Neural crest cell (in vitro differentiated cells): ENCODE data around the gene ADK. TPM values are rescaled to one million over a fixed set of nuclear protein-coding genes. Genes with fewer than 3 reads are reported as not detected.
"Not testable (repeated sequence)": the region's sequence is repeated elsewhere in the genome, so short reads cannot be mapped to it uniquely, and the experiment has no call there.

Experiments used
- DNase-seq: peaks from one replicate; pipeline ENCODE4 v3.0.0; 2021; ENCODE audit warnings: low read depth, mixed read lengths, low spot score
- H3K27ac Mint-ChIP-seq: one replicate; pipeline ENCODE4 v1.8.0; 2021; ENCODE audit warnings: mild to moderate bottlenecking, mixed read lengths; ENCODE audit not compliant: unreplicated experiment
- H3K27me3 Mint-ChIP-seq: 2 replicates; pipeline ENCODE4 v1.8.0; 2021; ENCODE audit warnings: low read depth, mild to moderate bottlenecking, mixed read lengths
- H3K36me3 Mint-ChIP-seq: 2 replicates; pipeline ENCODE4 v1.8.0; 2021; ENCODE audit warnings: low read depth, mild to moderate bottlenecking, mixed read lengths
- H3K4me1 Mint-ChIP-seq: 2 replicates; pipeline ENCODE4 v1.8.0; 2021; ENCODE audit warnings: mixed read lengths
- H3K4me3 Mint-ChIP-seq: one replicate; pipeline ENCODE4 v1.8.0; 2021; ENCODE audit warnings: mild to moderate bottlenecking, mixed read lengths
- H3K9me3 Mint-ChIP-seq: 2 replicates; pipeline ENCODE4 v1.8.0; 2021; ENCODE audit warnings: mixed read lengths
- total RNA-seq: library from RNA; stranded (reverse); gene quantifications from 2 replicates; pipeline ENCODE4 v1.2.1, GENCODE V29; 2021
- TF ChIP-seq, protein P1 (sequence below): fragments of 200-600 bp; sonication (generic); conservative IDR thresholded peaks from 2 replicates; pipeline ENCODE4 v1.5.0; 2021; ENCODE audit warnings: antibody characterized with exemption, mild to moderate bottlenecking

ADK gene
- total RNA-seq, 1 donor from 2014 or later: 35.6 TPM

GRCh38 chr10:74445493-74445892 is 294.5 kb downstream of the ADK start:
- H3K27me3 Mint-ChIP-seq: no peaks in the 10 kb centered on the region
- peaks cover 4% of the 10 kb centered on the region for H3K9me3 Mint-ChIP-seq
- no peaks in the 10 kb centered on the region for H3K4me1 Mint-ChIP-seq
- no peaks in the 10 kb centered on the region for H3K36me3 Mint-ChIP-seq
- no peak overlapping the region for H3K27ac Mint-ChIP-seq
- DNase-seq: no peak
- TF ChIP-seq, protein P1, sequence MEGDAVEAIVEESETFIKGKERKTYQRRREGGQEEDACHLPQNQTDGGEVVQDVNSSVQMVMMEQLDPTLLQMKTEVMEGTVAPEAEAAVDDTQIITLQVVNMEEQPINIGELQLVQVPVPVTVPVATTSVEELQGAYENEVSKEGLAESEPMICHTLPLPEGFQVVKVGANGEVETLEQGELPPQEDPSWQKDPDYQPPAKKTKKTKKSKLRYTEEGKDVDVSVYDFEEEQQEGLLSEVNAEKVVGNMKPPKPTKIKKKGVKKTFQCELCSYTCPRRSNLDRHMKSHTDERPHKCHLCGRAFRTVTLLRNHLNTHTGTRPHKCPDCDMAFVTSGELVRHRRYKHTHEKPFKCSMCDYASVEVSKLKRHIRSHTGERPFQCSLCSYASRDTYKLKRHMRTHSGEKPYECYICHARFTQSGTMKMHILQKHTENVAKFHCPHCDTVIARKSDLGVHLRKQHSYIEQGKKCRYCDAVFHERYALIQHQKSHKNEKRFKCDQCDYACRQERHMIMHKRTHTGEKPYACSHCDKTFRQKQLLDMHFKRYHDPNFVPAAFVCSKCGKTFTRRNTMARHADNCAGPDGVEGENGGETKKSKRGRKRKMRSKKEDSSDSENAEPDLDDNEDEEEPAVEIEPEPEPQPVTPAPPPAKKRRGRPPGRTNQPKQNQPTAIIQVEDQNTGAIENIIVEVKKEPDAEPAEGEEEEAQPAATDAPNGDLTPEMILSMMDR: no peak
- no peak overlapping the region for H3K4me3 Mint-ChIP-seq

DNA sequence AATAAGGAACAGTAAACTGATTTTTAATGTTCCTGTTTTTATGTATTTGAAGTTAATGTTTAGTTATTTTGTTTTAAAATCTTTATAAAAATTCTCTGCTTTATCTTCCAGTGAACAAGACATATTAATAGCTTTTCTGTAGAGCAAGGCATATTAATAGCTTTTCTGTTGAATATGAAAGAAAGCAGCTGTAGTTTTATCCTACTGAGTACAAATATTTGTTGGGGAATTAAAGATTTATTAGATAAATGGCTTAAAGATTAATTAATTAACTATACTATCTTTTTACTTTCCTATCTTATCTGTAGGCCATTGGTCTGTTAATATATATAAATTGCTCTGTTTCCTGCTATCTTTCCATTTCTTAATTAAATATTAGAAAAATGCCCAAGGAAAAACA is 299.6 kb downstream of the ADK start:
- no peaks in the 10 kb centered on the region for H3K36me3 Mint-ChIP-seq
- H3K4me3 Mint-ChIP-seq: no peak overlapping the region
- peaks cover 19% of the 10 kb centered on the region for H3K4me1 Mint-ChIP-seq
- no peaks in the 10 kb centered on the region for H3K9me3 Mint-ChIP-seq
- TF ChIP-seq, protein P1: no peak
- no peaks in the 10 kb centered on the region for H3K27me3 Mint-ChIP-seq
- H3K27ac Mint-ChIP-seq: no peak overlapping the region
- DNase-seq: no peak

GRCh38 chr10:74451127-74451829 is 300.3 kb downstream of the ADK start:
- TF ChIP-seq, protein P1: no peak
- H3K27ac Mint-ChIP-seq: no peak overlapping the region
- H3K4me3 Mint-ChIP-seq: no peak overlapping the region
- peaks cover 19% of the 10 kb centered on the region for H3K4me1 Mint-ChIP-seq
- peaks cover 6% of the 10 kb centered on the region for H3K9me3 Mint-ChIP-seq
- H3K27me3 Mint-ChIP-seq: no peaks in the 10 kb centered on the region
- no peak for DNase-seq
- H3K36me3 Mint-ChIP-seq: peaks cover 7% of the 10 kb centered on the region

DNA sequence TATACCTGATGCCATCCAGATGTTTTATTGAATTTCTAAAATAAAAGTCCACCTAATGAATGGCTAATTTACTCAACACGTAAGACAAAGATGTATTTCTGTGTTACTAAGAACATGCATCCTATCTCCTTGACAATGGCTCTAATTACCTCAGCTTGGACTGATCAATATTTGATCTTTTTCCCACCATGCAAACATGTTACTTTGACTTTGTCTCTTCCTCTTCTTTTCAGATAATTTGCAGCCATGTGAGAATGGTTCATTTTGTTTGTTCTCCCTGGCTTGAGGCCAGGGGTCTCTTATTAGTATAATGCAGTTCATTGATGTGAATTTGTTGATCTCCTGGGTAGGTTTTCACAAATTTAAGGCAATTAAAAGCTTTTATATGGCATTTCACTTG is 302.1 kb downstream of the ADK start:
- DNase-seq: no peak
- Mint-ChIP-seq H3K4me1 (peaks cover 19% of the 10 kb centered on the region), H3K27ac (peak overlapping the region; percentile 15), H3K9me3 (peaks cover 8% of the 10 kb centered on the region), H3K27me3 (no peaks in the 10 kb centered on the region), H3K36me3 (peaks cover 16% of the 10 kb centered on the region), H3K4me3 (no peak overlapping the region)
- TF ChIP-seq, protein P1: no peak

DNA sequence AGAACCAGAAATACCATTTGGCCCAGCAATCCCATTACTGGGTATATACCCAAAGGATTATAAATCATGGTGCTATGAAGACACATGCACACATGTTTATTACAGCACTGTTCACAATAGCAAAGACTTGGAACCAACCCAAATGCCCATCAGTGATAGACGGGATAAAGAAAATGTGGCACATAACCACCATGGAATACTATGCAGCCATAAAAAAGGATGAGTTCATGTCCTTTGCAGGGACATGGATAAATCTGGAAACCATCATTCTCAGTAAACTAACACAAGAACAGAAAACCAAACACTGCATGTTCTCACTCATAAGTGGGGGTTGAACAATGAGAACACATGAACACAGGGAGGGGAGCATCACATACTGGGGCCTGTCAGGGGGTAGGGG is 306.5 kb downstream of the ADK start:
- H3K4me1 Mint-ChIP-seq: peaks cover 40% of the 10 kb centered on the region
- H3K9me3 Mint-ChIP-seq, DNase-seq, H3K4me3 Mint-ChIP-seq, H3K27ac Mint-ChIP-seq, H3K27me3 Mint-ChIP-seq: not testable (repeated sequence)
- peaks cover 19% of the 10 kb centered on the region for H3K36me3 Mint-ChIP-seq

- Mint-ChIP-seq H3K27me3 (no peaks in the 10 kb centered on the region), H3K27ac (peak overlapping the region; percentile 98)
- DNase-seq: no peak
These were observed 309.8 kb downstream of the ADK start for GRCh38 chr10:74460812-74461211.

More at GRCh38 chr10:74460812-74461211, 309.8 kb downstream of the ADK start:
- Mint-ChIP-seq H3K4me1 (peaks cover 29% of the 10 kb centered on the region), H3K4me3 (peak overlapping the region; percentile 44), H3K9me3 (peaks cover 7% of the 10 kb centered on the region), H3K36me3 (peaks cover 17% of the 10 kb centered on the region)
- TF ChIP-seq, protein P1: no peak
